HEK293 (cell line): ENCODE results near the gene CCDC12.
"Not testable (repeated sequence)": the region's sequence is repeated elsewhere in the genome, so short reads cannot be mapped to it uniquely, and the experiment has no call there.

Experiments used
- CTCF ChIA-PET: fragments of 350-600 bp; formaldehyde crosslinking; extraction: SDS; loops from one replicate; lab custom pipeline; 2021; ENCODE audit warnings: antibody characterized with exemption; lab: Yijun Ruan, JAX
- POLR2A ChIA-PET: fragments of 300-600 bp; formaldehyde crosslinking; extraction: SDS; loops from one replicate; lab custom pipeline; 2020; ENCODE audit warnings: antibody characterized with exemption, inconsistent platforms; lab: Yijun Ruan, JAX
- H3K27ac ChIP-seq: fragments of 200-500 bp; sonication (Bioruptor generic); 2 replicates; pipeline ENCODE4 v1.5.1; 2014; ENCODE audit warnings: low read depth, low read length, control low read depth, inconsistent platforms; ENCODE audit errors: extremely low read depth
- H3K36me3 ChIP-seq, 2 experiments: fragments of 200-500 bp in 1 of 2; sonication (Bioruptor generic) in 1 of 2; 1 replicate in 1 of 2; 2 replicates in 1 of 2; pipeline ENCODE4 v1.5.1; 2014 to 2017; ENCODE audit warnings: inconsistent platforms in 2 of 2, low read length in 2 of 2; ENCODE audit not compliant: control insufficient read depth in 2 of 2, insufficient read depth in 1 of 2
- H3K4me1 ChIP-seq: fragments of 200-500 bp; sonication (Bioruptor generic); 2 replicates; pipeline ENCODE4 v1.5.1; 2014; ENCODE audit warnings: mild to moderate bottlenecking, low read length, inconsistent platforms; ENCODE audit not compliant: control insufficient read depth, insufficient read depth
- H3K4me3 ChIP-seq: 2 replicates; pipeline ENCODE4 v1.5.1; 2011; ENCODE audit warnings: low read depth, mild to moderate bottlenecking, control low read depth, low read length, moderate library complexity
- H3K9me3 ChIP-seq: fragments of 200-500 bp; sonication (Bioruptor generic); 2 replicates; pipeline ENCODE4 v1.5.1; 2014; ENCODE audit warnings: low read depth, low read length, inconsistent platforms; ENCODE audit not compliant: control insufficient read depth, insufficient read depth
- BCL11A ChIP-seq: fragments of 450-650 bp; formaldehyde crosslinking; IDR thresholded peaks from 2 replicates; pipeline ENCODE4 v1.5.1; 2016; ENCODE audit warnings: low read depth, missing biosample characterization, missing genetic modification characterization
- CTCF ChIP-seq: fragments of 450-650 bp; formaldehyde crosslinking; IDR thresholded peaks from 2 replicates; pipeline ENCODE4 v1.5.1; 2016; ENCODE audit warnings: missing biosample characterization, missing genetic modification characterization
- GLIS1 ChIP-seq: fragments of 450-650 bp; formaldehyde crosslinking; IDR thresholded peaks from 2 replicates; pipeline ENCODE4 v1.5.1; 2016; ENCODE audit warnings: missing biosample characterization, missing genetic modification characterization
- HOXC10 ChIP-seq: sonication (generic); formaldehyde crosslinking; IDR thresholded peaks from 2 replicates; pipeline ENCODE4 v1.8.1; 2023; ENCODE audit warnings: mild to moderate bottlenecking, missing genetic modification reagents
- PRDM6 ChIP-seq: fragments of 450-650 bp; formaldehyde crosslinking; IDR thresholded peaks from 2 replicates; pipeline ENCODE4 v1.5.1; 2017; ENCODE audit warnings: missing biosample characterization, missing genetic modification characterization
- ZEB2 ChIP-seq: fragments of 450-650 bp; formaldehyde crosslinking; IDR thresholded peaks from 2 replicates; pipeline ENCODE4 v1.5.1; 2016; ENCODE audit warnings: missing biosample characterization, missing genetic modification characterization
- ZFHX2 ChIP-seq: fragments of 450-650 bp; formaldehyde crosslinking; conservative IDR thresholded peaks from 2 replicates; pipeline ENCODE4 v1.5.1; 2016; ENCODE audit warnings: missing biosample characterization, missing genetic modification characterization
- ZNF133 ChIP-seq: fragments of 450-650 bp; formaldehyde crosslinking; IDR thresholded peaks from 2 replicates; pipeline ENCODE4 v1.5.1; 2016; ENCODE audit warnings: missing biosample characterization, missing genetic modification characterization
- ZNF16 ChIP-seq: fragments of 450-650 bp; formaldehyde crosslinking; IDR thresholded peaks from 2 replicates; pipeline ENCODE4 v1.5.1; 2016; ENCODE audit warnings: low read depth, missing biosample characterization, missing genetic modification characterization
- ZNF19 ChIP-seq: fragments of 450-650 bp; formaldehyde crosslinking; IDR thresholded peaks from 2 replicates; pipeline ENCODE4; 2016; ENCODE audit warnings: missing biosample characterization, missing genetic modification characterization, low read depth
- ZNF571 ChIP-seq: fragments of 450-650 bp; formaldehyde crosslinking; IDR thresholded peaks from 2 replicates; pipeline ENCODE4 v1.5.0; 2017; ENCODE audit warnings: missing biosample characterization, missing genetic modification characterization
- ZNF623 ChIP-seq: fragments of 450-650 bp; formaldehyde crosslinking; IDR thresholded peaks from 2 replicates; pipeline ENCODE4 v1.5.1; 2016; ENCODE audit warnings: missing biosample characterization, missing genetic modification characterization
- ZNF624 ChIP-seq: fragments of 450-650 bp; formaldehyde crosslinking; IDR thresholded peaks from 2 replicates; pipeline ENCODE4 v1.5.1; 2017; ENCODE audit warnings: missing biosample characterization, missing genetic modification characterization
- ZNF670 ChIP-seq: fragments of 450-650 bp; formaldehyde crosslinking; IDR thresholded peaks from 2 replicates; pipeline ENCODE4 v1.5.1; 2016; ENCODE audit warnings: missing biosample characterization, missing genetic modification characterization, low read depth
- ZNF76 ChIP-seq: fragments of 450-650 bp; formaldehyde crosslinking; IDR thresholded peaks from 2 replicates; pipeline ENCODE4; 2016; ENCODE audit warnings: low read depth, missing biosample characterization, missing genetic modification characterization, borderline replicate concordance
- ZNF768 ChIP-seq: fragments of 450-650 bp; formaldehyde crosslinking; IDR thresholded peaks from 2 replicates; pipeline ENCODE4 v1.5.1; 2018; ENCODE audit warnings: missing biosample characterization, mild to moderate bottlenecking, missing genetic modification characterization
- ZNF792 ChIP-seq: fragments of 450-650 bp; formaldehyde crosslinking; IDR thresholded peaks from 2 replicates; pipeline ENCODE4 v1.5.1; 2016; ENCODE audit warnings: missing biosample characterization, missing genetic modification characterization
- ZSCAN23 ChIP-seq: fragments of 450-650 bp; formaldehyde crosslinking; IDR thresholded peaks from 2 replicates; pipeline ENCODE4 v1.5.1; 2016; ENCODE audit warnings: missing biosample characterization, missing genetic modification characterization
- TF ChIP-seq, protein P1 (sequence below): fragments of 450-650 bp; formaldehyde crosslinking; IDR thresholded peaks from 2 replicates; pipeline ENCODE4 v1.5.1; 2016; ENCODE audit warnings: missing biosample characterization, missing genetic modification characterization
- TF ChIP-seq, protein P2 (sequence below): fragments of 450-650 bp; formaldehyde crosslinking; IDR thresholded peaks from 2 replicates; pipeline ENCODE4 v1.5.1; 2017; ENCODE audit warnings: missing biosample characterization, missing genetic modification characterization

CCDC12 gene

DNA sequence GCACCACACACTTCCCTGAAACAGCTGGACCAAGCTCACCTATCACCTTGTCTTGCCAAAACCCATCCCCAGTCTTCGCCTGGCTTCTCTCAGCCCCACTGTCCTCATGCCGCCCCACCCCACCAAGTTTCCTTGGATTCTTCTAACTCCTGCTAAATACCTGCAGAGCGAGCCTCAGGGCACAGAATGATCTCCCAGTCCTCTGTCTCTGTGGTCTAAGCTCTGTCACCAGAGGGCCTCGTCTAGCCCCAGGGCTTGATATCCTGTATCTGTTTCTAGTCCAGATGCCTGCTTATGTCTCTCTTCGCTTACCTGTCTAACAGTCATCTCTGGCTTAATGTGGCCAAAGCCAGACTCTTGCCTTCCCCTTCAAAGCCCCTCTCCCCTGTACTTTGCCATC, 9.7 kb downstream of the CCDC12 start:
- TF ChIP-seq ZNF76 (tag by site-specific recombination) (no peak), ZNF623 (tag by site-specific recombination) (no peak), ZNF19 (no peak)
- Histone ChIP-seq H3K4me1 (no peaks in the 10 kb centered on the region), H3K36me3 (peaks cover 0 to 51% of the 10 kb centered on the region in 2 experiments; a peak in 1 of 3 replicates), H3K27ac (no peak overlapping the region), H3K9me3 (no peaks in the 10 kb centered on the region), H3K4me3 (no peak overlapping the region)
- POLR2A ChIA-PET: interaction anchor here (1.2 kb wide), 1 partner anchor 10 kb away, joined by 7 read pairs; the partner anchor contains the start of gene CCDC12
- CTCF ChIA-PET: interaction anchor here (0.5 to 0.8 kb wide), 2 partner anchors 31 to 106 kb away, joined by 3 to 4 read pairs; no protein-coding TSS in a partner anchor

DNA sequence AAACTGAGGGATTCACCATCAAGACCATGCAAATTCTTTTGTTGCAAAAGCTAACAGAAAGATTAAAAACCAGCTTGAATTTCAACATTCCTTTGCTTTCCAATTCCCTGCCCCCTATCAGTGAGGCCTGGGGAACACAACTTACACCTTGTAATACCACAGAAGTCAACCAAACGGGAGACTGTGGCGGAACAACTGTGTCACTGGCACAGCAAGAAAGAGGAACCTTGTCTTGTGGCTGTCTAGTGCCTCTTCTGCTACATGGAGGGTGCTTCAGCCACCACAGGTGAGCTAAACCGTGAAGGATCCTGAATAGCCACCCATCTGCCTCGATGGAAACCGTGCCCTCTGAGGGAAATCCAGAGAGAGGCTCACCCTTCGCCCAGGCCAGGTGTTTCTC, 11.4 kb downstream of the CCDC12 start:
- no peaks in the 10 kb centered on the region for H3K4me1 ChIP-seq
- TF ChIP-seq ZNF133 (tag by site-specific recombination) (no peak), ZNF768 (no peak), HOXC10 (CRISPR knock-in tag) (no peak), ZSCAN23 (tag by site-specific recombination) (no peak), CTCF (no peak)
- H3K9me3 ChIP-seq: no peaks in the 10 kb centered on the region
- H3K27ac ChIP-seq: no peak overlapping the region
- ChIA-PET POLR2A (no interaction called here), CTCF (no interaction called here)
- no peak overlapping the region for H3K4me3 ChIP-seq
- H3K36me3 ChIP-seq: peaks cover 0 to 36% of the 10 kb centered on the region in 2 experiments; a peak in 1 of 3 replicates

- H3K9me3 ChIP-seq, POLR2A ChIA-PET, H3K27ac ChIP-seq, H3K4me3 ChIP-seq, H3K4me1 ChIP-seq: not testable (repeated sequence)
- peaks cover 0 to 36% of the 10 kb centered on the region in 2 experiments; a peak in 1 of 3 replicates for H3K36me3 ChIP-seq
- CTCF ChIA-PET: interaction anchor here (0.7 kb wide), 1 partner anchor 28 kb away, joined by 3 read pairs; no protein-coding TSS in a partner anchor
These were observed 12.4 kb downstream of the CCDC12 start for GRCh38 chr3:46964038-46964590.

DNA sequence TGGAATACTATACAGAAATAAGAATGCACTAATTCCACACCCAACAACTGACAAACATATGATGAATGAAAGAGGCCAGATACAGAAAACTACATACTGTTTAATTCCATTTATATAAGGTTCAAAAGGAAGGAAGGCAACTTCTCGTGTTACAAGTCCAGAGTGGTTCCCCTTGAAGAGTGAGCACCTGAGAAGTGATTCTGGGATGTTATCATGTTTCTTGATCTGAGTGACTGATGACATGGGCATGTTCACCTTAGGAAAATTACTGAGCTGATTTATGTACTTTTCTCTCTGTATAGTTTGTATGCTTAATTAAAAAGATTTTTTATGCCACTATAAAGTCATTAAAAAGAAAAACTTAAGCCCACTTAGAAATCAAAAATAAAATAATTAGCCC, 13.6 kb downstream of the CCDC12 start:
- CTCF ChIA-PET: no interaction called here
- H3K4me1 ChIP-seq: no peaks in the 10 kb centered on the region
- POLR2A ChIA-PET: no interaction called here
- TF ChIP-seq ZNF624 (no peak), BCL11A (tag by site-specific recombination) (no peak), PRDM6 (no peak), ZNF16 (tag by site-specific recombination) (no peak), ZNF670 (tag by site-specific recombination) (no peak), GLIS1 (tag by site-specific recombination) (no peak), ZSCAN23 (tag by site-specific recombination) (no peak), ZNF133 (tag by site-specific recombination) (no peak), ZEB2 (no peak), ZFHX2 (tag by site-specific recombination) (no peak), ZNF571 (no peak), ZNF792 (tag by site-specific recombination) (no peak)
- TF ChIP-seq, protein P1, sequence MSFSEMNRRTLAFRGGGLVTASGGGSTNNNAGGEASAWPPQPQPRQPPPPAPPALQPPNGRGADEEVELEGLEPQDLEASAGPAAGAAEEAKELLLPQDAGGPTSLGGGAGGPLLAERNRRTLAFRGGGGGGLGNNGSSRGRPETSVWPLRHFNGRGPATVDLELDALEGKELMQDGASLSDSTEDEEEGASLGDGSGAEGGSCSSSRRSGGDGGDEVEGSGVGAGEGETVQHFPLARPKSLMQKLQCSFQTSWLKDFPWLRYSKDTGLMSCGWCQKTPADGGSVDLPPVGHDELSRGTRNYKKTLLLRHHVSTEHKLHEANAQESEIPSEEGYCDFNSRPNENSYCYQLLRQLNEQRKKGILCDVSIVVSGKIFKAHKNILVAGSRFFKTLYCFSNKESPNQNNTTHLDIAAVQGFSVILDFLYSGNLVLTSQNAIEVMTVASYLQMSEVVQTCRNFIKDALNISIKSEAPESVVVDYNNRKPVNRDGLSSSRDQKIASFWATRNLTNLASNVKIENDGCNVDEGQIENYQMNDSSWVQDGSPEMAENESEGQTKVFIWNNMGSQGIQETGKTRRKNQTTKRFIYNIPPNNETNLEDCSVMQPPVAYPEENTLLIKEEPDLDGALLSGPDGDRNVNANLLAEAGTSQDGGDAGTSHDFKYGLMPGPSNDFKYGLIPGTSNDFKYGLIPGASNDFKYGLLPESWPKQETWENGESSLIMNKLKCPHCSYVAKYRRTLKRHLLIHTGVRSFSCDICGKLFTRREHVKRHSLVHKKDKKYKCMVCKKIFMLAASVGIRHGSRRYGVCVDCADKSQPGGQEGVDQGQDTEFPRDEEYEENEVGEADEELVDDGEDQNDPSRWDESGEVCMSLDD: no peak
- TF ChIP-seq, protein P2, sequence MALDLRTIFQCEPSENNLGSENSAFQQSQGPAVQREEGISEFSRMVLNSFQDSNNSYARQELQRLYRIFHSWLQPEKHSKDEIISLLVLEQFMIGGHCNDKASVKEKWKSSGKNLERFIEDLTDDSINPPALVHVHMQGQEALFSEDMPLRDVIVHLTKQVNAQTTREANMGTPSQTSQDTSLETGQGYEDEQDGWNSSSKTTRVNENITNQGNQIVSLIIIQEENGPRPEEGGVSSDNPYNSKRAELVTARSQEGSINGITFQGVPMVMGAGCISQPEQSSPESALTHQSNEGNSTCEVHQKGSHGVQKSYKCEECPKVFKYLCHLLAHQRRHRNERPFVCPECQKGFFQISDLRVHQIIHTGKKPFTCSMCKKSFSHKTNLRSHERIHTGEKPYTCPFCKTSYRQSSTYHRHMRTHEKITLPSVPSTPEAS (tag by site-specific recombination): no peak

More for the DNA sequence above, 13.6 kb downstream of the CCDC12 start:
- no peak overlapping the region for H3K27ac ChIP-seq
- peaks cover 0 to 27% of the 10 kb centered on the region in 2 experiments; a peak in 1 of 3 replicates for H3K36me3 ChIP-seq
- no peak overlapping the region for H3K4me3 ChIP-seq
- H3K9me3 ChIP-seq: no peaks in the 10 kb centered on the region
